Hepatocyte (in vitro differentiated cells): Measurements from ENCODE around the gene POLR1D.

Experiments
- CTCF ChIP-seq: fragments of 200-600 bp; sonication (generic); IDR thresholded peaks from 2 replicates; pipeline ENCODE4 v1.5.1; 2016; ENCODE audit warnings: antibody characterized with exemption, mild to moderate bottlenecking; ENCODE audit not compliant: poor library complexity
- EZH2 ChIP-seq: fragments of 200-600 bp; sonication (generic); IDR thresholded peaks from 2 replicates; pipeline ENCODE4 v1.6.1; 2016; ENCODE audit warnings: antibody characterized with exemption, mild to moderate bottlenecking, borderline replicate concordance

GRCh38 chr13:27624071-27624470, 2.4 kb downstream of the POLR1D start:
- TF ChIP-seq CTCF (no peak), EZH2 (no peak)
